Body of pancreas (tissue), 4 donors: ENCODE results near the gene SH3PXD2A.
"Not testable (repeated sequence)": the region's sequence is repeated elsewhere in the genome, so short reads cannot be mapped to it uniquely, and the experiment has no call there.

ENCODE experiments used
- CTCF ChIP-seq, 7 experiments: fragments of 450-650 bp in 4 of 7; fragments of 200-600 bp in 3 of 7; sonication (generic) in 3 of 7; IDR thresholded peaks; one replicate each; pipeline ENCODE4 v1.5.1; 2016 to 2019; ENCODE audit warnings: antibody characterized with exemption in 7 of 7
- POLR2A ChIP-seq, 3 donors: fragments of 450-650 bp; IDR thresholded peaks; one replicate each; pipeline ENCODE4 v1.6.1; 2016; ENCODE audit warnings: antibody characterized with exemption in 3 of 3, mild to moderate bottlenecking in 2 of 3

- not testable (repeated sequence) for TF ChIP-seq POLR2A, CTCF (IDR thresholded peaks at IDR 0.05)
Observed at GRCh38 chr10:103608056-103608455, 247.3 kb downstream of the SH3PXD2A start.
